Endodermal cell (in vitro differentiated cells): ENCODE measurements around the gene ZFX. TPM values are rescaled to one million over a fixed set of nuclear protein-coding genes. Genes with fewer than 3 reads are reported as not detected.
A peak's percentile ranks its signal among the peaks of the same experiment; 100 is the strongest.

Source experiments
- DNase-seq: peaks from one replicate; pipeline ENCODE4 v3.0.0-alpha.2; 2017
- H3K27ac ChIP-seq: 2 replicates; pipeline ENCODE4 v1.5.1; 2013; ENCODE audit warnings: mild to moderate bottlenecking, low read depth, low read length, moderate library complexity
- H3K27me3 ChIP-seq: 2 replicates; pipeline ENCODE4 v1.6.1; 2013; ENCODE audit warnings: mild to moderate bottlenecking, low read length, moderate library complexity; ENCODE audit not compliant: insufficient read depth, control insufficient read depth, poor library complexity, severe bottlenecking
- H3K36me3 ChIP-seq: 2 replicates; pipeline ENCODE4 v1.7.0; 2013; ENCODE audit warnings: mild to moderate bottlenecking, low read length, moderate library complexity; ENCODE audit not compliant: control insufficient read depth, insufficient read depth
- H3K4me1 ChIP-seq: one replicate; pipeline ENCODE4 v1.7.0; 2013; ENCODE audit warnings: low read length; ENCODE audit not compliant: control insufficient read depth, insufficient read depth
- H3K4me3 ChIP-seq: 2 replicates; pipeline ENCODE4 v1.5.1; 2013; ENCODE audit warnings: mild to moderate bottlenecking, low read length, moderate library complexity
- H3K9ac ChIP-seq: 2 replicates; pipeline ENCODE4 v1.6.1; 2013; ENCODE audit warnings: mild to moderate bottlenecking, low read length, moderate library complexity; ENCODE audit not compliant: poor library complexity, severe bottlenecking; ENCODE audit errors: extremely low read depth
- H3K9me3 ChIP-seq: 2 replicates; pipeline ENCODE4 v1.6.1; 2013; ENCODE audit warnings: mild to moderate bottlenecking, low read length, moderate library complexity; ENCODE audit not compliant: control insufficient read depth
- H3K27ac Mint-ChIP-seq: 2 replicates; pipeline ENCODE4 v1.8.0; 2020; ENCODE audit warnings: mixed read lengths
- H3K27me3 Mint-ChIP-seq: 2 replicates; pipeline ENCODE4 v1.8.0; 2021; ENCODE audit warnings: mild to moderate bottlenecking, mixed read lengths; ENCODE audit not compliant: insufficient read depth
- H3K36me3 Mint-ChIP-seq: 2 replicates; pipeline ENCODE4 v1.8.0; 2020; ENCODE audit warnings: low read depth, mixed read lengths
- H3K4me1 Mint-ChIP-seq: 2 replicates; pipeline ENCODE4 v1.8.0; 2020; ENCODE audit warnings: mixed read lengths
- H3K4me3 Mint-ChIP-seq: 2 replicates; pipeline ENCODE4 v1.8.0; 2020; ENCODE audit warnings: mild to moderate bottlenecking, moderate library complexity, mixed read lengths
- H3K9me3 Mint-ChIP-seq: 2 replicates; pipeline ENCODE4 v1.8.0; 2020; ENCODE audit warnings: mild to moderate bottlenecking, mixed read lengths
- CTCF ChIP-seq: fragments of 200-600 bp; sonication (generic); conservative IDR thresholded peaks from 2 replicates; pipeline ENCODE4 v1.5.0; 2021; ENCODE audit warnings: antibody characterized with exemption, mild to moderate bottlenecking
- WGBS, 2 experiments: methylation state at CpG; one replicate each; pipeline versions ENCODE4 v1.1.5 to v1.1.7; 2013; ENCODE audit warnings: missing lambda C conversion rate in 2 of 2, mixed read lengths in 1 of 2; ENCODE audit not compliant: insufficient coverage in 1 of 2, insufficient read length in 1 of 2; 5-methylcytosine and 5-hydroxymethylcytosine counted together
- total RNA-seq, 2 donors: library from RNA; stranded (reverse); fragmentation: NEBNext Ultra II Directional in 1 of 2; extraction: Animal tissue kit (Norgen Biotek cat#: 25700) in 1 of 2; gene quantifications; 2 replicates in 1 of 2; 3 replicates in 1 of 2; pipeline ENCODE4 v1.2.1, GENCODE V29; 2021

Gene ZFX
- total RNA-seq, 2 donors from 2014 or later: 20.3 to 51.0 TPM

- H3K4me1 Mint-ChIP-seq: peaks cover 35% of the 10 kb centered on the region
- H3K27ac Mint-ChIP-seq: peak overlapping the region; percentile 49
- Histone ChIP-seq H3K4me3 (no peak overlapping the region), H3K27ac (no peak overlapping the region), H3K9me3 (no peaks in the 10 kb centered on the region), H3K4me1 (no peaks in the 10 kb centered on the region), H3K36me3 (peaks cover 20% of the 10 kb centered on the region), H3K9ac (no peak overlapping the region), H3K27me3 (no peaks in the 10 kb centered on the region)
- 93 to 99% methylated on average over 2 to 5 of the region's 5 CpGs for WGBS, 2 experiments
- no peaks in the 10 kb centered on the region for H3K9me3 Mint-ChIP-seq
- DNase-seq: no peak
- no peak overlapping the region for H3K4me3 Mint-ChIP-seq
- no peak for TF ChIP-seq CTCF
- H3K36me3 Mint-ChIP-seq: peaks cover 27% of the 10 kb centered on the region
- H3K27me3 Mint-ChIP-seq: no peaks in the 10 kb centered on the region
Observed at GRCh38 chrX:24168807-24169206, 19.3 kb downstream of the ZFX start.

DNA sequence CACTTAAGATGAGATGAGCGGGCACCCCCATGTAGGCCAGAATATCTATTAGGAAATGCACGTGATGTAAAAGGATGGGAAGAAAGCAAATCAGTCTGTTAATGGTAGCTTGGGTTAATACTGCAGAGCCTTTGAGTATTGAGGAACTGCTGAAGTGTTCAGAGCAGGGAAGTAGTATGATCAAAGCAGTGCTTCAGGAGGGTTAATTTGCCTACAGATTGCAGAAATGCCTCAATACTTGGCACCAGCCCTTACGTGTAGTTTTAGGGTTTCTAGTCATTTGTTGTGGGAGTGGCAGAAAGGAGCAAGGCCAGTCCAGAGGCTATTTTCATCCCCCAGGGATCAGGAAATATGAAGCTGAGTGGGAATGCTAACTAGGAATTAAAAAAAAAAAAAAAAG, 19.7 kb downstream of the ZFX start:
- H3K27me3 Mint-ChIP-seq: no peaks in the 10 kb centered on the region
- no peak for DNase-seq
- Histone ChIP-seq H3K9me3 (no peaks in the 10 kb centered on the region), H3K4me3 (no peak overlapping the region), H3K36me3 (peaks cover 20% of the 10 kb centered on the region), H3K27ac (no peak overlapping the region), H3K9ac (no peak overlapping the region), H3K4me1 (no peaks in the 10 kb centered on the region), H3K27me3 (no peaks in the 10 kb centered on the region)
- peaks cover 35% of the 10 kb centered on the region for H3K4me1 Mint-ChIP-seq
- no peaks in the 10 kb centered on the region for H3K9me3 Mint-ChIP-seq
- peak overlapping the region; percentile 49 for H3K27ac Mint-ChIP-seq
- TF ChIP-seq CTCF: no peak
- whole genome bisulfite sequencing, 2 experiments: 75 to 90% methylated on average over 1 to 3 of the region's 3 CpGs
- peaks cover 26% of the 10 kb centered on the region for H3K36me3 Mint-ChIP-seq
- no peak overlapping the region for H3K4me3 Mint-ChIP-seq

DNA sequence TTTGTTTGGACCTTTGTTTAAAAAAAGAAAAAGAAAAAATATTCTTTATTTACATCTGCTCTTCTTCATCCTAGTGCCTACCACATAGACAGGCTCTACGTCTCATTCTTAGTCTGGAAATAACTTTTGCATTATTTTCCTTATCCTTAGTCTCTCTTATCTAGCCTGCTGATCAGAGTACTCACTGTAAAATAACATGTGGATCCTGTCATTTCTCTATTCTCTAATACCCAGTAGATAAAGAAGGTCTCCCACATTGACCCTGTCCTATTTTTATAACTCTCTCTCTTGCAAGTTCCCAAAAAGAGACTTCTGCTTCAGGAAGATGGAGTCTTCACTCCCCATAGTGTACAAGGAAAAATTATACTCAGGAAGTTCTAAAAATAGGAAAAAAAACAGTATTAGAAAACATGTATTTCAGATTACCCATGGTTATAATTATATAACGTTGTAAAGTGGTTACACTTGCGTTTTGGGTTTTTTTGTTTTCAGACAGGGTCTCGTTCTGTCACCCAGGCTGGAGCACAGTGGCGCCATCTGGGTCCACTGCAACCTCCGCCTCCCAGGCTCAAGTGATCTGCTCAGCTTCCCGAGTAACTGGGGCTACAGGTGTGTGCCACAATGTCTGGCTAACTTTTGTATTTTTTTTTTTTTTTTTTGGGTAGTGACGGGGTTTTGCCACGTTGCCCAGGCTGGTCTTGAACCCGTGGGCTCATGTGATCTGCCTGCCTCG, 23.8 kb downstream of the ZFX start:
- 96 to 100% methylated on average over 2 to 11 of the region's 11 CpGs for WGBS, 2 experiments
- Mint-ChIP-seq H3K4me1 (peaks cover 13% of the 10 kb centered on the region), H3K27ac (no peak overlapping the region), H3K9me3 (no peaks in the 10 kb centered on the region), H3K4me3 (no peak overlapping the region), H3K36me3 (peaks cover 50% of the 10 kb centered on the region), H3K27me3 (no peaks in the 10 kb centered on the region)
- Histone ChIP-seq H3K27me3 (no peaks in the 10 kb centered on the region), H3K4me3 (no peak overlapping the region), H3K4me1 (no peaks in the 10 kb centered on the region), H3K9ac (no peak overlapping the region), H3K27ac (no peak overlapping the region), H3K9me3 (no peaks in the 10 kb centered on the region), H3K36me3 (peaks cover 36% of the 10 kb centered on the region)
- TF ChIP-seq CTCF: peak; percentile 53
- DNase-seq: peak; percentile 69
